Measurements from ENCODE around the gene RBMS3. TPM values are rescaled to one million over a fixed set of nuclear protein-coding genes. Genes with fewer than 3 reads are reported as not detected.

RBMS3 gene
- total RNA-seq, 1 donor from 2014 or later = 70.0 TPM

GRCh38 chr3:29345516-29346300 is 64.8 kb downstream of the RBMS3 start:
- H3K27me3 ChIP-seq = no peaks in the 10 kb centered on the region
- TF ChIP-seq POLR2A (IDR thresholded peaks at IDR 0.05) (no peak), CTCF (IDR thresholded peaks at IDR 0.05) (no peak), POLR2AphosphoS5 (IDR thresholded peaks at IDR 0.05; ENCODE audit: insufficient read depth in 1 of 2, low read depth in 1 of 2) (no peak)
- H3K36me3 ChIP-seq = no peaks in the 10 kb centered on the region
- DNase-seq (ENCODE audit: extremely low spot score in 2 of 2) = no peak
- H3K9me3 ChIP-seq = no peaks in the 10 kb centered on the region
- peaks cover 7% of the 10 kb centered on the region for H3K4me1 ChIP-seq
- no peak overlapping the region for H3K4me3 ChIP-seq
- no peak overlapping the region for H3K27ac ChIP-seq
- intact Hi-C loops (cut with DNase I) = no loop called here

- no peak for TF ChIP-seq POLR2AphosphoS5 (IDR thresholded peaks at IDR 0.05; ENCODE audit: insufficient read depth in 1 of 2, low read depth in 1 of 2)
- DNase-seq (ENCODE audit: extremely low spot score in 2 of 2) = no peak
- H3K4me1 ChIP-seq = peaks cover 7% of the 10 kb centered on the region
- H3K4me3 ChIP-seq = no peak overlapping the region
- intact Hi-C loops (cut with DNase I) = no loop called here
- H3K36me3 ChIP-seq = no peaks in the 10 kb centered on the region
- no peaks in the 10 kb centered on the region for H3K27me3 ChIP-seq
- no peaks in the 10 kb centered on the region for H3K9me3 ChIP-seq
- no peak overlapping the region for H3K27ac ChIP-seq
Measured at GRCh38 chr3:29346828-29347227, 66.0 kb downstream of the RBMS3 start.

- Histone ChIP-seq H3K27me3 (no peaks in the 10 kb centered on the region), H3K9me3 (no peaks in the 10 kb centered on the region), H3K27ac (no peak overlapping the region), H3K4me1 (peaks cover 7% of the 10 kb centered on the region), H3K4me3 (no peak overlapping the region), H3K36me3 (no peaks in the 10 kb centered on the region)
- intact Hi-C loops (cut with DNase I) = no loop called here
- TF ChIP-seq POLR2AphosphoS5 (IDR thresholded peaks at IDR 0.05; ENCODE audit: insufficient read depth in 1 of 2, low read depth in 1 of 2) (no peak), CTCF (IDR thresholded peaks at IDR 0.05) (no peak), POLR2A (IDR thresholded peaks at IDR 0.05) (no peak)
- DNase-seq (ENCODE audit: extremely low spot score in 2 of 2) = no peak
Measured at GRCh38 chr3:29347412-29347811, 66.5 kb downstream of the RBMS3 start.

GRCh38 chr3:29348316-29348715 is 67.4 kb downstream of the RBMS3 start:
- TF ChIP-seq POLR2AphosphoS5 (IDR thresholded peaks at IDR 0.05; ENCODE audit: insufficient read depth in 1 of 2, low read depth in 1 of 2) (no peak), CTCF (IDR thresholded peaks at IDR 0.05) (no peak), POLR2A (IDR thresholded peaks at IDR 0.05) (no peak)
- Histone ChIP-seq H3K27me3 (no peaks in the 10 kb centered on the region), H3K9me3 (no peaks in the 10 kb centered on the region), H3K4me1 (peaks cover 7% of the 10 kb centered on the region), H3K27ac (no peak overlapping the region), H3K36me3 (no peaks in the 10 kb centered on the region), H3K4me3 (no peak overlapping the region)
- DNase-seq (ENCODE audit: extremely low spot score in 2 of 2) = no peak
- intact Hi-C loops (cut with DNase I) = no loop called here

- Histone ChIP-seq H3K4me1 (peaks cover 7% of the 10 kb centered on the region), H3K27me3 (no peaks in the 10 kb centered on the region), H3K4me3 (no peak overlapping the region), H3K36me3 (no peaks in the 10 kb centered on the region), H3K9me3 (no peaks in the 10 kb centered on the region), H3K27ac (no peak overlapping the region)
- intact Hi-C loops (cut with DNase I) = no loop called here
- DNase-seq (ENCODE audit: extremely low spot score in 2 of 2) = no peak
- no peak for TF ChIP-seq CTCF (IDR thresholded peaks at IDR 0.05)
- no peak for TF ChIP-seq POLR2AphosphoS5 (IDR thresholded peaks at IDR 0.05; ENCODE audit: insufficient read depth in 1 of 2, low read depth in 1 of 2)
- TF ChIP-seq POLR2A (IDR thresholded peaks at IDR 0.05) = no peak
Measured at GRCh38 chr3:29349049-29349448, 68.2 kb downstream of the RBMS3 start.

All from vagina (tissue), 2 donors.